SK-N-MC (cell line): ENCODE data around the gene GALNTL6.

ENCODE experiments used
- EZH2 ChIP-seq: fragments of 200-600 bp; sonication (generic); IDR thresholded peaks from one replicate; pipeline ENCODE4 v1.6.1; 2017; ENCODE audit warnings: antibody characterized with exemption
- FOXP2 ChIP-seq: optimal IDR thresholded peaks from 2 replicates; pipeline ENCODE3; 2011; ENCODE audit warnings: mild to moderate bottlenecking, moderate library complexity; ENCODE audit not compliant: insufficient read depth; ENCODE audit errors: extremely low read length, control extremely low read depth
- POLR2AphosphoS5 ChIP-seq: IDR thresholded peaks from 2 replicates; pipeline ENCODE4 v1.6.1; 2012; ENCODE audit warnings: mild to moderate bottlenecking, low read depth, low read length, borderline replicate concordance

DNA sequence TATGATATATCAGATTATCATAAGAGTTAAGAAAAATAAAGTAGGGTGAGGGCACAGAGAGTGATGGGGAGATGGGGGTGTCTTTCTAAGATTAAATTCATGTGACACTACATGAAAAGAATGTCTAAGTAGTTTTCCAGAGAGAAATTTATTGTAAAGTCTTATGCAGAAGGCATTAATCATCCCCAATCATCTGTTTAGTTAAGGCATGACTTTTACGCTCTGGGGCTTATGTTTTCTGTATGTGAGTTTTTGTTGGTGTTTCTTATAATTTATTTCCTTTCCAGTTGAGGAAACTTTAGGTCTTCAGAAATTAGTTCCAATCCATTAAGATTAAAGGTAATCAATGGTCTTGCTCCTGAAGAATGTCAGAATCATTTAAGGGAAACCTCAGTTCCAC, 972.4 kb downstream of the GALNTL6 start:
- no peak for TF ChIP-seq POLR2AphosphoS5
- no peak for TF ChIP-seq EZH2
- no peak for TF ChIP-seq FOXP2
